ENCODE measurements around the gene CRELD1. TPM values are rescaled to one million over a fixed set of nuclear protein-coding genes. Genes with fewer than 3 reads are reported as not detected.

Gene CRELD1
- total and polyA plus RNA-seq, 2 of the 4 experiments (the other 2 are of a cell fraction): 8.6 to 25.7 TPM

GRCh38 chr3:9946112-9947024, 12.7 kb downstream of the CRELD1 start:
- Histone ChIP-seq H2AK9ac (replicated peaks; ENCODE audit: low read depth, low read length, poor library complexity) (peak overlapping the region; percentile 92), H4K5ac (ENCODE audit: low read depth, low read length) (peak overlapping the region; percentile 51), H3K9me1 (ENCODE audit: insufficient read depth, low read length) (peaks cover 8% of the 10 kb centered on the region; the same call in 1 of the 2 replicates), H3K79me1 (ENCODE audit: low read depth in 1 of 2, low read length in 2 of 2) (no peaks in the 10 kb centered on the region), H3K14ac (replicated peaks; ENCODE audit: low read depth, low read length) (peak overlapping the region; percentile 12; the same call in 1 of the 2 replicates), H3K4me2 (ENCODE audit: low read depth, low read length) (peak overlapping the region; percentile 70), H3K27me3 (ENCODE audit: control insufficient read depth, insufficient read depth, low read length) (no peaks in the 10 kb centered on the region), H2AFZ (replicated peaks; ENCODE audit: low read length, poor library complexity) (peak overlapping the region; percentile 93), H3K4me3 (ENCODE audit: insufficient read depth, low read depth, low read length) (peak overlapping the region; percentile 49), H3K9ac (ENCODE audit: low read depth, low read length) (peak overlapping the region; percentile 53; the same call in 1 of the 2 replicates), H2BK120ac (ENCODE audit: low read depth, low read length) (peak overlapping the region; percentile 19), H3K56ac (ENCODE audit: extremely low read depth, insufficient read depth, low read length) (0 out of 2 replicates have a peak overlapping the region, but pooled peaks have one; percentile 3), H3K23ac (ENCODE audit: low read depth, low read length) (peak overlapping the region; percentile 39; the same call in 1 of the 2 replicates), H3K18ac (ENCODE audit: low read depth, low read length) (no peak overlapping the region; the same call in 1 of the 2 replicates), H2BK20ac (ENCODE audit: low read depth, low read length) (no peak overlapping the region), H4K8ac (ENCODE audit: low read depth in 2 of 2, low read length in 2 of 2) (peak overlapping the region; percentile 86 to 88; a peak in 3 of 4 replicates), H4K20me1 (ENCODE audit: insufficient read depth, low read length) (no peaks in the 10 kb centered on the region; the same call in 1 of the 2 replicates), H2AK5ac (ENCODE audit: low read depth, low read length) (0 out of 2 replicates have a peak overlapping the region, but pooled peaks have one; percentile 7), H3K4ac (ENCODE audit: low read depth, low read length) (peak overlapping the region; percentile 78), H3K4me1 (ENCODE audit: control insufficient read depth, insufficient read depth, low read length) (peaks cover 7% of the 10 kb centered on the region; the same call in 1 of the 2 replicates), H2BK5ac (ENCODE audit: low read depth, low read length, poor library complexity, severe bottlenecking) (no peak overlapping the region), H3K27ac (ENCODE audit: insufficient read depth, low read length) (peak overlapping the region; percentile 35; the same call in 1 of the 2 replicates), H4K91ac (ENCODE audit: insufficient read depth, low read depth, low read length) (peak overlapping the region; percentile 43), H3K9me3 (ENCODE audit: control insufficient read depth, insufficient read depth, low read length) (no peaks in the 10 kb centered on the region), H2BK15ac (ENCODE audit: low read depth, low read length) (no peak overlapping the region), H3K36me3 (ENCODE audit: control insufficient read depth, insufficient read depth, low read length) (peaks cover 7% of the 10 kb centered on the region; the same call in 1 of the 2 replicates)
- in situ Hi-C loops (cut with MboI; ENCODE audit: low sequenced_read_pairs): no loop called here
- ChIA-PET POLR2A (ENCODE audit: unreplicated experiment) (interaction anchor here (0.5 to 0.7 kb wide), 3 partner anchors 13 to 107 kb away, joined by 3 to 5 read pairs (median 4); partner anchors contain the start of genes CRELD1 and RPUSD3), CTCF (interaction anchor here (0.6 to 1.5 kb wide), 9 partner anchors 9 to 228 kb away, joined by 3 to 14 read pairs (median 3); partner anchors contain the start of genes CRELD1 and RPUSD3)
- dilution Hi-C loops (cut with HindIII; ENCODE audit: low sequenced_read_pairs, unreplicated experiment): no loop called here
- no TSS peak for BruUV-seq (replicated peaks)
- WGBS, 2 experiments (ENCODE audit: extremely low coverage in 2 of 2, insufficient read length in 1 of 2): 5% methylated on average over 63 of the region's 90 CpGs; no CpG with 5 or more reads in 1 of the 2 experiments
- DNase-seq (peak; percentile 81), ATAC-seq (ENCODE audit: low read depth) (peak; percentile 85)
- intact Hi-C loops (cut with micrococcal nuclease): no loop called here
- TF ChIP-seq SMC3 (IDR thresholded peaks at IDR 0.05; ENCODE audit: low read depth, low read length) (peak; percentile 54), CHD1 (IDR thresholded peaks at IDR 0.05; ENCODE audit: low read depth, low read length) (no peak), CTCF (conservative IDR thresholded peaks at IDR 0.05; ENCODE audit: low read depth, low read length) (peak; percentile 78), MAFK (IDR thresholded peaks at IDR 0.05; ENCODE audit: low read depth, low read length) (no peak), BHLHE40 (IDR thresholded peaks at IDR 0.05; ENCODE audit: low read depth, low read length) (no peak), RAD21 (IDR thresholded peaks at IDR 0.05; ENCODE audit: low read length) (peak; percentile 78), CEBPB (IDR thresholded peaks at IDR 0.05; ENCODE audit: low read depth, low read length) (no peak), POLR2A (IDR thresholded peaks at IDR 0.05; ENCODE audit: low read depth, low read length) (no peak), RFX5 (IDR thresholded peaks at IDR 0.05; ENCODE audit: low read depth, low read length) (no peak), MAZ (IDR thresholded peaks at IDR 0.05; ENCODE audit: borderline replicate concordance, low read depth, low read length) (no peak)
- TF ChIP-seq, protein P1, sequence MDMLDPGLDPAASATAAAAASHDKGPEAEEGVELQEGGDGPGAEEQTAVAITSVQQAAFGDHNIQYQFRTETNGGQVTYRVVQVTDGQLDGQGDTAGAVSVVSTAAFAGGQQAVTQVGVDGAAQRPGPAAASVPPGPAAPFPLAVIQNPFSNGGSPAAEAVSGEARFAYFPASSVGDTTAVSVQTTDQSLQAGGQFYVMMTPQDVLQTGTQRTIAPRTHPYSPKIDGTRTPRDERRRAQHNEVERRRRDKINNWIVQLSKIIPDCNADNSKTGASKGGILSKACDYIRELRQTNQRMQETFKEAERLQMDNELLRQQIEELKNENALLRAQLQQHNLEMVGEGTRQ (IDR thresholded peaks at IDR 0.05; ENCODE audit: low read depth, low read length): no peak
- TF ChIP-seq, protein P2, sequence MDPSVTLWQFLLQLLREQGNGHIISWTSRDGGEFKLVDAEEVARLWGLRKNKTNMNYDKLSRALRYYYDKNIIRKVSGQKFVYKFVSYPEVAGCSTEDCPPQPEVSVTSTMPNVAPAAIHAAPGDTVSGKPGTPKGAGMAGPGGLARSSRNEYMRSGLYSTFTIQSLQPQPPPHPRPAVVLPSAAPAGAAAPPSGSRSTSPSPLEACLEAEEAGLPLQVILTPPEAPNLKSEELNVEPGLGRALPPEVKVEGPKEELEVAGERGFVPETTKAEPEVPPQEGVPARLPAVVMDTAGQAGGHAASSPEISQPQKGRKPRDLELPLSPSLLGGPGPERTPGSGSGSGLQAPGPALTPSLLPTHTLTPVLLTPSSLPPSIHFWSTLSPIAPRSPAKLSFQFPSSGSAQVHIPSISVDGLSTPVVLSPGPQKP (IDR thresholded peaks at IDR 0.05; ENCODE audit: borderline replicate concordance, low read depth, low read length): no peak

All from IMR-90 (cell line).